Mesenchymal stem cell (in vitro differentiated cells and primary cell): Measurements from ENCODE around the gene FAM114A1. TPM values are rescaled to one million over a fixed set of nuclear protein-coding genes. Genes with fewer than 3 reads are reported as not detected.

Experiments
- DNase-seq: peaks from one replicate; pipeline ENCODE4 v3.0.0-alpha.2; 2013
- H2AFZ ChIP-seq: one replicate; pipeline ENCODE4 v1.6.1; 2013; ENCODE audit warnings: low read depth, mild to moderate bottlenecking, control low read depth, inconsistent platforms, low read length, moderate library complexity
- H2AK5ac ChIP-seq: 2 replicates; pipeline ENCODE4 v1.6.1; 2013; ENCODE audit warnings: low read length, moderate library complexity, mild to moderate bottlenecking, inconsistent platforms; ENCODE audit not compliant: severe bottlenecking
- H2BK120ac ChIP-seq: one replicate; pipeline ENCODE4 v1.6.1; 2013; ENCODE audit warnings: low read depth, mild to moderate bottlenecking, inconsistent platforms, low read length, moderate library complexity
- H2BK12ac ChIP-seq, 2 experiments: one replicate each; pipeline ENCODE4 v1.6.1; 2013; ENCODE audit warnings: inconsistent platforms in 2 of 2, low read length in 2 of 2, mild to moderate bottlenecking in 2 of 2, moderate library complexity in 2 of 2, control low read depth in 1 of 2
- H2BK15ac ChIP-seq: one replicate; pipeline ENCODE4 v1.6.1; 2013; ENCODE audit warnings: mild to moderate bottlenecking, low read depth, inconsistent platforms; ENCODE audit not compliant: poor library complexity, severe bottlenecking
- H2BK5ac ChIP-seq: 2 replicates; pipeline ENCODE4 v1.6.1; 2013; ENCODE audit warnings: low read depth, mild to moderate bottlenecking, low read length, control low read depth, inconsistent platforms; ENCODE audit not compliant: poor library complexity, severe bottlenecking
- H3K14ac ChIP-seq, 2 experiments: one replicate each; pipeline ENCODE4 v1.6.1; 2013; ENCODE audit warnings: inconsistent platforms in 2 of 2, low read length in 2 of 2, control low read depth in 1 of 2, mild to moderate bottlenecking in 1 of 2, moderate library complexity in 1 of 2
- H3K18ac ChIP-seq, 2 experiments: one replicate each; pipeline ENCODE4 v1.6.1; 2013; ENCODE audit warnings: inconsistent platforms in 2 of 2, low read length in 2 of 2, control low read depth in 1 of 2, low read depth in 1 of 2, mild to moderate bottlenecking in 1 of 2
- H3K23ac ChIP-seq, 2 experiments: one replicate each; pipeline ENCODE4 v1.6.1; 2013; ENCODE audit warnings: inconsistent platforms in 2 of 2, low read length in 2 of 2, mild to moderate bottlenecking in 2 of 2, moderate library complexity in 2 of 2, control low read depth in 1 of 2
- H3K27ac ChIP-seq: 2 replicates; pipeline ENCODE4 v1.5.1; 2013; ENCODE audit warnings: mild to moderate bottlenecking, moderate library complexity, low read length, control low read depth, inconsistent platforms; ENCODE audit not compliant: poor library complexity, severe bottlenecking
- H3K27me3 ChIP-seq, 2 experiments: 2 replicates each; pipeline versions ENCODE4 v1.6.1 to v1.7.0; 2013; ENCODE audit warnings: low read length in 2 of 2, mild to moderate bottlenecking in 2 of 2, moderate library complexity in 2 of 2, control low read depth in 1 of 2, inconsistent platforms in 1 of 2; ENCODE audit not compliant: control insufficient read depth in 1 of 2, insufficient read depth in 1 of 2
- H3K36me3 ChIP-seq, 2 experiments: 2 replicates each; pipeline versions ENCODE4 v1.6.1 to v1.7.0; 2013; ENCODE audit warnings: low read length in 2 of 2, control low read depth in 1 of 2, inconsistent platforms in 1 of 2, low read depth in 1 of 2, mild to moderate bottlenecking in 1 of 2; ENCODE audit not compliant: insufficient read depth in 2 of 2, control insufficient read depth in 1 of 2
- H3K4ac ChIP-seq, 2 experiments: one replicate each; pipeline ENCODE4 v1.6.1; 2013; ENCODE audit warnings: inconsistent platforms in 2 of 2, low read length in 2 of 2, mild to moderate bottlenecking in 2 of 2, moderate library complexity in 2 of 2, control low read depth in 1 of 2, low read depth in 1 of 2
- H3K4me1 ChIP-seq: 2 replicates; pipeline ENCODE4 v1.6.1; 2013; ENCODE audit warnings: low read depth, low read length, control low read depth; ENCODE audit not compliant: control insufficient read depth, insufficient read depth
- H3K4me2 ChIP-seq: 2 replicates; pipeline ENCODE4 v1.6.1; 2013; ENCODE audit warnings: low read length, mild to moderate bottlenecking, inconsistent platforms; ENCODE audit not compliant: poor library complexity, severe bottlenecking
- H3K4me3 ChIP-seq, 2 experiments: 2 replicates each; pipeline versions ENCODE4 v1.5.1 to v1.7.0; 2013; ENCODE audit warnings: low read length in 2 of 2, mild to moderate bottlenecking in 2 of 2, control low read depth in 1 of 2, low read depth in 1 of 2; ENCODE audit not compliant: insufficient read depth in 1 of 2
- H3K79me1 ChIP-seq: replicated peaks from 2 replicates; pipeline ENCODE4 v1.6.1; 2013; ENCODE audit warnings: mild to moderate bottlenecking, control low read depth, low read length, inconsistent platforms; ENCODE audit not compliant: poor library complexity, severe bottlenecking
- H3K9ac ChIP-seq: 2 replicates; pipeline ENCODE4 v1.7.0; 2013; ENCODE audit warnings: mild to moderate bottlenecking, low read length, moderate library complexity
- H3K9me3 ChIP-seq: 2 replicates; pipeline ENCODE4 v1.7.0; 2013; ENCODE audit warnings: mild to moderate bottlenecking, low read length; ENCODE audit not compliant: control insufficient read depth
- H4K8ac ChIP-seq: one replicate; pipeline ENCODE4 v1.6.1; 2013; ENCODE audit warnings: inconsistent platforms, mild to moderate bottlenecking, low read length, moderate library complexity
- H4K91ac ChIP-seq: one replicate; pipeline ENCODE4 v1.6.1; 2013; ENCODE audit warnings: mild to moderate bottlenecking, low read length, inconsistent platforms
- WGBS: methylation state at CpG from one replicate; pipeline ENCODE4 v1.1.7; 2013; ENCODE audit warnings: mixed read lengths; 5-methylcytosine and 5-hydroxymethylcytosine counted together
- polyA plus RNA-seq, 2 experiments: library from polyadenylated mRNA; stranded (reverse); fragments of 200-250 nt; gene quantifications; one replicate each; pipeline ENCODE4 v1.2.3, GENCODE V29; 2013

FAM114A1 gene
- polyA plus RNA-seq (2013, experiment 1 of 2), result 166 TPM
- polyA plus RNA-seq (2013, experiment 2 of 2), result 170 TPM

DNA sequence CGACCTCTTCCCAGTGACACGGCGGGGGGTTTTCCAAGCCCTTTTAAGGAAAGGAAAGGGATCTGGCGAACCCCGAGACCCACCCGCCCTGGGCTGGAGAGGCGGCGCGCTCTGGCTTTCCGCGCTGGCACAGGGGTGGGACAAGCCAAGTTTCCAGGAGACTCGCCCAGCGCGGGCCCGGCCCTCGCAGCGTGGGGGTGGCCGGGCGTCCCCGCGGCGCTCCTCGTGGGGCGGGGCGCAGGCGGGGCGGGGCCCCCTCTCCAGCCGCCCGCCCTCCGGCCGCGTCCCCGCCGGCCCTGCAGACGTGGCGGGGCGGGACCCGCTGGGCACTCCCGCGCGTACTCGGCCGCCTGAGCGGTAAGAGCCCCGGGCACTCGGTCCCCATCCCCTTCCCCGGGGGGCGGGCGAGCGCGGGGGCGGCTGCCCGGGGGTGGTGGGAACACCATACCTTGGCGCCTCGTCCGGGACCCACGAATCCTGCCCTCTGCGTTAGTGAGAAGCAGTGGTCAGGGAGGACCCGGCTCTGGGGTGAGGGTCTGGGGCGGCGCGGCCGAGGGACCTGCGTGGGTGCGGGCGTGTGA is at the start of gene FAM114A1:
TSS of gene FAM114A1 (plus strand) at position 329 of the 581 bp plus-strand sequence. CDS start 10,273 bp downstream, outside the sequence.
- Histone ChIP-seq H3K27ac (peak within 1 kb of the TSS; percentile 78), H4K8ac (peak within 1 kb of the TSS; percentile 98), H3K36me3 (peaks cover 7 to 32% of the 10 kb centered on the region in 2 experiments), H3K14ac (peak within 1 kb of the TSS; percentile 82 to 100), H3K9ac (peak within 1 kb of the TSS; percentile 99), H3K79me1 (peaks cover 6% of the 10 kb centered on the region), H2BK120ac (peak within 1 kb of the TSS; percentile 96), H2BK12ac (peak within 1 kb of the TSS in 1 of 2 experiments; percentile 89), H3K4me1 (peaks cover 10% of the 10 kb centered on the region), H2AK5ac (peak within 1 kb of the TSS; percentile 88), H3K4me2 (peak within 1 kb of the TSS; percentile 74), H4K91ac (peak within 1 kb of the TSS; percentile 98), H3K23ac (peak within 1 kb of the TSS in 1 of 2 experiments; percentile 100), H2AFZ (peak within 1 kb of the TSS; percentile 58), H3K4me3 (peak within 1 kb of the TSS; percentile 90 to 92), H3K18ac (peak within 1 kb of the TSS; percentile 84 to 100), H3K9me3 (no peaks in the 10 kb centered on the region), H3K4ac (peak within 1 kb of the TSS; percentile 85 to 100), H3K27me3 (no peaks in the 10 kb centered on the region), H2BK15ac (peak within 1 kb of the TSS; percentile 87), H2BK5ac (peak within 1 kb of the TSS; percentile 85)
- peak; percentile 83 for DNase-seq
- 0% methylated on average over 11 of the region's 66 CpGs for WGBS

- H2BK15ac ChIP-seq, result no peak overlapping the region
- no peak overlapping the region for H4K8ac ChIP-seq
- peak overlapping the region; percentile 26 for H2AK5ac ChIP-seq
- WGBS, result 90% methylated on average over 5 of the region's 5 CpGs
- DNase-seq, result no peak
- no peak overlapping the region for H2AFZ ChIP-seq
- H3K4me2 ChIP-seq, result no peak overlapping the region
- H3K4ac ChIP-seq, result no peak overlapping the region
- no peak overlapping the region for H3K27ac ChIP-seq
- no peak overlapping the region for H3K9ac ChIP-seq
- no peaks in the 10 kb centered on the region for H3K27me3 ChIP-seq
- H3K14ac ChIP-seq, result peak overlapping the region in 1 of 2 experiments; percentile 75
- H3K4me1 ChIP-seq, result peaks cover 2% of the 10 kb centered on the region
- no peak overlapping the region for H2BK5ac ChIP-seq
- peaks cover 1% of the 10 kb centered on the region for H3K79me1 ChIP-seq
- H2BK12ac ChIP-seq, result no peak overlapping the region
- H3K4me3 ChIP-seq, result no peak overlapping the region
- no peak overlapping the region for H3K18ac ChIP-seq
- no peak overlapping the region for H3K23ac ChIP-seq
- no peak overlapping the region for H4K91ac ChIP-seq
- H3K9me3 ChIP-seq, result no peaks in the 10 kb centered on the region
- no peak overlapping the region for H2BK120ac ChIP-seq
- H3K36me3 ChIP-seq, result no peaks in the 10 kb centered on the region
These were observed 49.1 kb upstream of the FAM114A1 start for GRCh38 chr4:38818441-38818976.

DNA sequence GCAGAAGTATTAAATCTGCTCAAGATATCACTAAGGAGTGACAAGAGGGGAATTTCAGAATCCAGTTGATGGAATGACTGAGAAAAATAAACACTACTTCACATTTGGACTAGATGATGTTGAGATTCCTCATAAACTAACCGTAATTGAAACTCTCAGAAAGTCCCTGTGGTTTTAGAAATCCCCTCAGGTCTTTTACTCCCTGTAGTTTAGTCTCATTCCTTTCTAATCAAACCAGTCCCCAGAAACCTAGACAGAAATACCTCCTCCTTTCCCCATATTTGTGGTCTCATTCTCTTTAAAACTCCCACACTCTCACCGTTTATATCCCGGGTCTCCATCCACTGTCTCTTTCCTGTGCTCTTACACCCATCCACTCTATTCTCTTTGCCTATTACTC is 48.0 kb upstream of the FAM114A1 start:
- no peaks in the 10 kb centered on the region for H3K27me3 ChIP-seq
- peaks cover 2% of the 10 kb centered on the region for H3K4me1 ChIP-seq
- peaks cover 1% of the 10 kb centered on the region for H3K79me1 ChIP-seq
- H2AFZ ChIP-seq, result no peak overlapping the region
- 80% methylated on average over 3 of the region's 3 CpGs for WGBS
- no peak overlapping the region for H2AK5ac ChIP-seq
- H3K36me3 ChIP-seq, result peaks cover 0 to 2% of the 10 kb centered on the region in 2 experiments
- no peak overlapping the region for H3K27ac ChIP-seq
- peak; percentile 49 for DNase-seq
- H4K91ac ChIP-seq, result no peak overlapping the region
- H3K4me2 ChIP-seq, result no peak overlapping the region
- H2BK5ac ChIP-seq, result no peak overlapping the region
- H3K4me3 ChIP-seq, result no peak overlapping the region
- no peak overlapping the region for H2BK15ac ChIP-seq
- no peak overlapping the region for H3K18ac ChIP-seq
- no peaks in the 10 kb centered on the region for H3K9me3 ChIP-seq
- no peak overlapping the region for H4K8ac ChIP-seq
- H2BK12ac ChIP-seq, result no peak overlapping the region
- H3K4ac ChIP-seq, result no peak overlapping the region
- H3K14ac ChIP-seq, result no peak overlapping the region
- H3K9ac ChIP-seq, result no peak overlapping the region
- no peak overlapping the region for H2BK120ac ChIP-seq
- H3K23ac ChIP-seq, result no peak overlapping the region

- Histone ChIP-seq H3K4me1 (peaks cover 2% of the 10 kb centered on the region), H3K27ac (no peak overlapping the region), H3K36me3 (peaks cover 0 to 2% of the 10 kb centered on the region in 2 experiments), H3K27me3 (no peaks in the 10 kb centered on the region), H3K79me1 (peaks cover 2% of the 10 kb centered on the region), H2AK5ac (no peak overlapping the region), H3K9me3 (no peaks in the 10 kb centered on the region), H3K9ac (no peak overlapping the region), H2BK12ac (peak overlapping the region in 1 of 2 experiments; percentile 89), H3K4ac (no peak overlapping the region), H3K4me2 (no peak overlapping the region), H4K91ac (no peak overlapping the region), H2BK5ac (no peak overlapping the region), H2AFZ (no peak overlapping the region), H2BK120ac (no peak overlapping the region), H4K8ac (no peak overlapping the region), H3K14ac (no peak overlapping the region), H3K4me3 (no peak overlapping the region), H3K18ac (peak overlapping the region in 1 of 2 experiments; percentile 34), H2BK15ac (no peak overlapping the region), H3K23ac (no peak overlapping the region)
- 90% methylated on average over 2 of the region's 4 CpGs for WGBS
- DNase-seq, result no peak
These were observed 47.1 kb upstream of the FAM114A1 start for GRCh38 chr4:38820329-38821061.
